K562 (cell line): Measurements from ENCODE around the gene CTCF. TPM values are rescaled to one million over a fixed set of nuclear protein-coding genes. Genes with fewer than 3 reads are reported as not detected.
A peak's percentile ranks its signal among the peaks of the same experiment; 100 is the strongest.

ENCODE experiments used
- AFF4 ChIP-seq: sonication (generic); formaldehyde crosslinking; IDR thresholded peaks from 2 replicates; pipeline ENCODE4 v1.8.0; 2023; ENCODE audit warnings: mild to moderate bottlenecking, missing genetic modification reagents
- ARID4B ChIP-seq: sonication (generic); formaldehyde crosslinking; IDR thresholded peaks from 2 replicates; pipeline ENCODE4 v1.8.0; 2022; ENCODE audit warnings: mild to moderate bottlenecking, missing genetic modification reagents
- ELF2 ChIP-seq: fragments of 250-450 bp; sonication (Bioruptor Pico); IDR thresholded peaks from 2 replicates; pipeline ENCODE4 v1.5.0; 2021; ENCODE audit warnings: mild to moderate bottlenecking
- NBN ChIP-seq: fragments of 450-650 bp; IDR thresholded peaks from 2 replicates; pipeline ENCODE4 v1.6.1; 2016; ENCODE audit warnings: low read depth, mild to moderate bottlenecking
- PRDM10 ChIP-seq: fragments of 450-650 bp; IDR thresholded peaks from 2 replicates; pipeline ENCODE4 v1.6.1; 2018; ENCODE audit not compliant: partially characterized antibody
- RBFOX2 ChIP-seq: fragments of 200-400 bp; formaldehyde crosslinking; IDR thresholded peaks from 2 replicates; pipeline ENCODE4 v1.6.1; 2017; ENCODE audit warnings: low read depth, mild to moderate bottlenecking, low read length, moderate library complexity
- SFPQ ChIP-seq: fragments of 200-400 bp; formaldehyde crosslinking; IDR thresholded peaks from 2 replicates; pipeline ENCODE4 v1.6.1; 2017; ENCODE audit warnings: mild to moderate bottlenecking, low read depth, low read length, moderate library complexity
- polyA plus RNA-seq, 8 experiments: library from polyadenylated mRNA; depleted of rRNA in 4 of 8; stranded (reverse) in 5 of 8; unstranded in 3 of 8; fragments of >200 nt; fragmentation: Nextera tagmentation in 2 of 8; fragmentation: Illumina TruSeq in 1 of 8; extraction: Ambion mirVana in 2 of 8; extraction: Trizol in 1 of 8; gene quantifications; 2 replicates each; pipeline versions ENCODE4 v1.2.1 to v1.2.3, GENCODE V29; 2011 to 2014; ENCODE audit warnings: inconsistent platforms in 1 of 8, missing spikeins in 1 of 8
- total RNA-seq, 7 experiments: library from RNA; depleted of rRNA in 6 of 7; stranded (reverse); fragments of >200 nt in 6 of 7; fragmentation: Illumina TruSeq in 2 of 7; extraction: Trizol in 2 of 7; gene quantifications; 2 replicates each; pipeline versions ENCODE4 v1.2.1 to v1.2.3, GENCODE V29; 2011 to 2021; ENCODE audit warnings: low replicate concordance in 1 of 7

Gene CTCF
- total and polyA plus RNA-seq, 9 of the 15 experiments (the other 6 are each of a cell fraction or from before 2014, with no cell fraction given), result 7.8 to 49.2 (median 33.9) TPM

- 0 out of 2 replicates have a peak, but pooled peaks have one; percentile 37 for TF ChIP-seq ARID4B (CRISPR knock-in tag)
- 0 out of 2 replicates have a peak, but pooled peaks have one; percentile 65 for TF ChIP-seq AFF4 (CRISPR knock-in tag)
- no peak for TF ChIP-seq NBN
- no peak for TF ChIP-seq SFPQ
- peak; percentile 75 for TF ChIP-seq PRDM10
- peak; percentile 39; the same call in 1 of the 2 replicates for TF ChIP-seq RBFOX2
- no peak for TF ChIP-seq ELF2 (CRISPR knock-in tag)
These were observed 103.8 kb downstream of the CTCF start (continued) for GRCh38 chr16:67666032-67666551.
